ENCODE results near the gene ENTPD1. TPM values are rescaled to one million over a fixed set of nuclear protein-coding genes. Genes with fewer than 3 reads are reported as not detected.

The ENTPD1 gene
- total and polyA plus RNA-seq, 9 of the 15 experiments (the other 6 are each of a cell fraction or from before 2014, with no cell fraction given), result 0.07 to 1.5 (median 0.37) TPM

DNA sequence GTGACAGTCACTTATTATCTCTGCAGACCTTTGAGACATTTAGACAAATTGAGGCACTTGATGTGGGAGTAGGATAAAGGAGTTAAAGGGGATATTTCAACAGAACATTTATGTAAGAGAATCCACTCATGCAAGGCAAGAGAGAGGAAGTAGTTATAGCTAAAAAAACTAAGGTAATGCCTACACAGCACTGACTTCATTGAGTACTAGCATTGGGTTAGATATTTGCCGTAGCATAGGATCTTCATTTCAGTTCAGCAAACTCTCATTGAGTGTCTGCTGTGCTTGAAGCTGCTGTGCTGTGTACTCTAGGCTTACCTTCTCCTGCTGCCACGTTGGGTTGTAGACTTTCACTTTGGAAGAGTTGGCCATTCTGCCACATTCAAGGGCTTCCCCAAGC lies 10.5 kb upstream of the ENTPD1 start (continued):
- TF ChIP-seq, protein P1, sequence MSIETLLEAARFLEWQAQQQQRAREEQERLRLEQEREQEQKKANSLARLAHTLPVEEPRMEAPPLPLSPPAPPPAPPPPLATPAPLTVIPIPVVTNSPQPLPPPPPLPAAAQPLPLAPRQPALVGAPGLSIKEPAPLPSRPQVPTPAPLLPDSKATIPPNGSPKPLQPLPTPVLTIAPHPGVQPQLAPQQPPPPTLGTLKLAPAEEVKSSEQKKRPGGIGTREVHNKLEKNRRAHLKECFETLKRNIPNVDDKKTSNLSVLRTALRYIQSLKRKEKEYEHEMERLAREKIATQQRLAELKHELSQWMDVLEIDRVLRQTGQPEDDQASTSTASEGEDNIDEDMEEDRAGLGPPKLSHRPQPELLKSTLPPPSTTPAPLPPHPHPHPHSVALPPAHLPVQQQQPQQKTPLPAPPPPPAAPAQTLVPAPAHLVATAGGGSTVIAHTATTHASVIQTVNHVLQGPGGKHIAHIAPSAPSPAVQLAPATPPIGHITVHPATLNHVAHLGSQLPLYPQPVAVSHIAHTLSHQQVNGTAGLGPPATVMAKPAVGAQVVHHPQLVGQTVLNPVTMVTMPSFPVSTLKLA (conservative IDR thresholded peaks at IDR 0.05), result no peak
- TF ChIP-seq MYBL2 (IDR thresholded peaks at IDR 0.05; ENCODE audit: low read depth), result no peak
- TF ChIP-seq MYBL2 (CRISPR knock-in tag; IDR thresholded peaks at IDR 0.05; ENCODE audit: borderline replicate concordance), result no peak
- TF ChIP-seq COPS2 (conservative IDR thresholded peaks at IDR 0.05), result no peak
- no peak for TF ChIP-seq GTF2E2 (tag; IDR thresholded peaks at IDR 0.05)
- TF ChIP-seq, protein P2, sequence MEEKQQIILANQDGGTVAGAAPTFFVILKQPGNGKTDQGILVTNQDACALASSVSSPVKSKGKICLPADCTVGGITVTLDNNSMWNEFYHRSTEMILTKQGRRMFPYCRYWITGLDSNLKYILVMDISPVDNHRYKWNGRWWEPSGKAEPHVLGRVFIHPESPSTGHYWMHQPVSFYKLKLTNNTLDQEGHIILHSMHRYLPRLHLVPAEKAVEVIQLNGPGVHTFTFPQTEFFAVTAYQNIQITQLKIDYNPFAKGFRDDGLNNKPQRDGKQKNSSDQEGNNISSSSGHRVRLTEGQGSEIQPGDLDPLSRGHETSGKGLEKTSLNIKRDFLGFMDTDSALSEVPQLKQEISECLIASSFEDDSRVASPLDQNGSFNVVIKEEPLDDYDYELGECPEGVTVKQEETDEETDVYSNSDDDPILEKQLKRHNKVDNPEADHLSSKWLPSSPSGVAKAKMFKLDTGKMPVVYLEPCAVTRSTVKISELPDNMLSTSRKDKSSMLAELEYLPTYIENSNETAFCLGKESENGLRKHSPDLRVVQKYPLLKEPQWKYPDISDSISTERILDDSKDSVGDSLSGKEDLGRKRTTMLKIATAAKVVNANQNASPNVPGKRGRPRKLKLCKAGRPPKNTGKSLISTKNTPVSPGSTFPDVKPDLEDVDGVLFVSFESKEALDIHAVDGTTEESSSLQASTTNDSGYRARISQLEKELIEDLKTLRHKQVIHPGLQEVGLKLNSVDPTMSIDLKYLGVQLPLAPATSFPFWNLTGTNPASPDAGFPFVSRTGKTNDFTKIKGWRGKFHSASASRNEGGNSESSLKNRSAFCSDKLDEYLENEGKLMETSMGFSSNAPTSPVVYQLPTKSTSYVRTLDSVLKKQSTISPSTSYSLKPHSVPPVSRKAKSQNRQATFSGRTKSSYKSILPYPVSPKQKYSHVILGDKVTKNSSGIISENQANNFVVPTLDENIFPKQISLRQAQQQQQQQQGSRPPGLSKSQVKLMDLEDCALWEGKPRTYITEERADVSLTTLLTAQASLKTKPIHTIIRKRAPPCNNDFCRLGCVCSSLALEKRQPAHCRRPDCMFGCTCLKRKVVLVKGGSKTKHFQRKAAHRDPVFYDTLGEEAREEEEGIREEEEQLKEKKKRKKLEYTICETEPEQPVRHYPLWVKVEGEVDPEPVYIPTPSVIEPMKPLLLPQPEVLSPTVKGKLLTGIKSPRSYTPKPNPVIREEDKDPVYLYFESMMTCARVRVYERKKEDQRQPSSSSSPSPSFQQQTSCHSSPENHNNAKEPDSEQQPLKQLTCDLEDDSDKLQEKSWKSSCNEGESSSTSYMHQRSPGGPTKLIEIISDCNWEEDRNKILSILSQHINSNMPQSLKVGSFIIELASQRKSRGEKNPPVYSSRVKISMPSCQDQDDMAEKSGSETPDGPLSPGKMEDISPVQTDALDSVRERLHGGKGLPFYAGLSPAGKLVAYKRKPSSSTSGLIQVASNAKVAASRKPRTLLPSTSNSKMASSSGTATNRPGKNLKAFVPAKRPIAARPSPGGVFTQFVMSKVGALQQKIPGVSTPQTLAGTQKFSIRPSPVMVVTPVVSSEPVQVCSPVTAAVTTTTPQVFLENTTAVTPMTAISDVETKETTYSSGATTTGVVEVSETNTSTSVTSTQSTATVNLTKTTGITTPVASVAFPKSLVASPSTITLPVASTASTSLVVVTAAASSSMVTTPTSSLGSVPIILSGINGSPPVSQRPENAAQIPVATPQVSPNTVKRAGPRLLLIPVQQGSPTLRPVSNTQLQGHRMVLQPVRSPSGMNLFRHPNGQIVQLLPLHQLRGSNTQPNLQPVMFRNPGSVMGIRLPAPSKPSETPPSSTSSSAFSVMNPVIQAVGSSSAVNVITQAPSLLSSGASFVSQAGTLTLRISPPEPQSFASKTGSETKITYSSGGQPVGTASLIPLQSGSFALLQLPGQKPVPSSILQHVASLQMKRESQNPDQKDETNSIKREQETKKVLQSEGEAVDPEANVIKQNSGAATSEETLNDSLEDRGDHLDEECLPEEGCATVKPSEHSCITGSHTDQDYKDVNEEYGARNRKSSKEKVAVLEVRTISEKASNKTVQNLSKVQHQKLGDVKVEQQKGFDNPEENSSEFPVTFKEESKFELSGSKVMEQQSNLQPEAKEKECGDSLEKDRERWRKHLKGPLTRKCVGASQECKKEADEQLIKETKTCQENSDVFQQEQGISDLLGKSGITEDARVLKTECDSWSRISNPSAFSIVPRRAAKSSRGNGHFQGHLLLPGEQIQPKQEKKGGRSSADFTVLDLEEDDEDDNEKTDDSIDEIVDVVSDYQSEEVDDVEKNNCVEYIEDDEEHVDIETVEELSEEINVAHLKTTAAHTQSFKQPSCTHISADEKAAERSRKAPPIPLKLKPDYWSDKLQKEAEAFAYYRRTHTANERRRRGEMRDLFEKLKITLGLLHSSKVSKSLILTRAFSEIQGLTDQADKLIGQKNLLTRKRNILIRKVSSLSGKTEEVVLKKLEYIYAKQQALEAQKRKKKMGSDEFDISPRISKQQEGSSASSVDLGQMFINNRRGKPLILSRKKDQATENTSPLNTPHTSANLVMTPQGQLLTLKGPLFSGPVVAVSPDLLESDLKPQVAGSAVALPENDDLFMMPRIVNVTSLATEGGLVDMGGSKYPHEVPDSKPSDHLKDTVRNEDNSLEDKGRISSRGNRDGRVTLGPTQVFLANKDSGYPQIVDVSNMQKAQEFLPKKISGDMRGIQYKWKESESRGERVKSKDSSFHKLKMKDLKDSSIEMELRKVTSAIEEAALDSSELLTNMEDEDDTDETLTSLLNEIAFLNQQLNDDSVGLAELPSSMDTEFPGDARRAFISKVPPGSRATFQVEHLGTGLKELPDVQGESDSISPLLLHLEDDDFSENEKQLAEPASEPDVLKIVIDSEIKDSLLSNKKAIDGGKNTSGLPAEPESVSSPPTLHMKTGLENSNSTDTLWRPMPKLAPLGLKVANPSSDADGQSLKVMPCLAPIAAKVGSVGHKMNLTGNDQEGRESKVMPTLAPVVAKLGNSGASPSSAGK (IDR thresholded peaks at IDR 0.05), result no peak
- TF ChIP-seq, protein P3, sequence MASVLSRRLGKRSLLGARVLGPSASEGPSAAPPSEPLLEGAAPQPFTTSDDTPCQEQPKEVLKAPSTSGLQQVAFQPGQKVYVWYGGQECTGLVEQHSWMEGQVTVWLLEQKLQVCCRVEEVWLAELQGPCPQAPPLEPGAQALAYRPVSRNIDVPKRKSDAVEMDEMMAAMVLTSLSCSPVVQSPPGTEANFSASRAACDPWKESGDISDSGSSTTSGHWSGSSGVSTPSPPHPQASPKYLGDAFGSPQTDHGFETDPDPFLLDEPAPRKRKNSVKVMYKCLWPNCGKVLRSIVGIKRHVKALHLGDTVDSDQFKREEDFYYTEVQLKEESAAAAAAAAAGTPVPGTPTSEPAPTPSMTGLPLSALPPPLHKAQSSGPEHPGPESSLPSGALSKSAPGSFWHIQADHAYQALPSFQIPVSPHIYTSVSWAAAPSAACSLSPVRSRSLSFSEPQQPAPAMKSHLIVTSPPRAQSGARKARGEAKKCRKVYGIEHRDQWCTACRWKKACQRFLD (CRISPR knock-in tag; IDR thresholded peaks at IDR 0.05), result no peak
- TF ChIP-seq ARID1B (IDR thresholded peaks at IDR 0.05), result no peak
- TF ChIP-seq ZNF408 (CRISPR knock-in tag; IDR thresholded peaks at IDR 0.05; ENCODE audit: low read depth), result no peak

Data from K562 (cell line).